Fibroblast of the conjunctiva (primary cell): ENCODE data around the gene MEIS2.

Experiments
- DNase-seq: peaks from one replicate; pipeline ENCODE4 v3.0.0-alpha.2; 2010; ENCODE audit warnings: low read depth

Gene MEIS2

GRCh38 chr15:36926427-36926825 is 173.9 kb downstream of the MEIS2 start:
- no peak for DNase-seq

- DNase-seq = no peak
These were observed 174.5 kb downstream of the MEIS2 start for GRCh38 chr15:36925653-36926426.

- DNase-seq = no peak
These were observed 175.3 kb downstream of the MEIS2 start for GRCh38 chr15:36925049-36925448.

GRCh38 chr15:36924034-36924433 is 176.3 kb downstream of the MEIS2 start:
- no peak for DNase-seq

GRCh38 chr15:36921484-36922091 is 178.8 kb downstream of the MEIS2 start:
- DNase-seq = no peak

- no peak for DNase-seq
These were observed 182.7 kb downstream of the MEIS2 start for GRCh38 chr15:36917411-36918267.

- DNase-seq = no peak
These were observed 185.2 kb downstream of the MEIS2 start for GRCh38 chr15:36914960-36915808.

- no peak for DNase-seq
These were observed 185.9 kb downstream of the MEIS2 start for GRCh38 chr15:36914466-36914865.

GRCh38 chr15:36912311-36912712 is 188.0 kb downstream of the MEIS2 start:
- no peak for DNase-seq

- DNase-seq = no peak
These were observed 188.9 kb downstream of the MEIS2 start for GRCh38 chr15:36911322-36911944.

GRCh38 chr15:36908991-36909390 is 191.4 kb downstream of the MEIS2 start:
- no peak for DNase-seq

GRCh38 chr15:36907295-36907694 is 193.1 kb downstream of the MEIS2 start:
- DNase-seq = no peak

- no peak for DNase-seq
These were observed 194.4 kb downstream of the MEIS2 start for GRCh38 chr15:36905908-36906307.

- DNase-seq = no peak
These were observed 195.6 kb downstream of the MEIS2 start for GRCh38 chr15:36904715-36905114.

- no peak for DNase-seq
These were observed 196.3 kb downstream of the MEIS2 start for GRCh38 chr15:36903922-36904556.

- no peak for DNase-seq
These were observed 197.2 kb downstream of the MEIS2 start for GRCh38 chr15:36903195-36903594.

GRCh38 chr15:36901012-36901411 is 199.3 kb downstream of the MEIS2 start:
- no peak for DNase-seq

GRCh38 chr15:36899696-36900095 is 200.7 kb downstream of the MEIS2 start:
- no peak for DNase-seq

GRCh38 chr15:36898536-36899126 is 201.7 kb downstream of the MEIS2 start:
- DNase-seq = no peak

- no peak for DNase-seq
These were observed 202.5 kb downstream of the MEIS2 start for GRCh38 chr15:36897834-36898233.

GRCh38 chr15:36896949-36897348 is 203.4 kb downstream of the MEIS2 start:
- no peak for DNase-seq
